ENCODE results near the gene CYB5RL. TPM values are rescaled to one million over a fixed set of nuclear protein-coding genes. Genes with fewer than 3 reads are reported as not detected.

CYB5RL gene
- total and polyA plus RNA-seq, 2 donors from 2014 or later, result 3.9 to 8.1 TPM

- Histone ChIP-seq H3K27me3 (ENCODE audit: control insufficient read depth, insufficient read depth, low read length) (no peaks in the 10 kb centered on the region), H3K9ac (ENCODE audit: low read length in 3 of 3) (peak overlapping the region in 1 of 3 donors; percentile 3), H3K4me1 (ENCODE audit: control insufficient read depth in 2 of 3, insufficient read depth in 2 of 3, low read depth in 1 of 3, low read length in 3 of 3) (peaks cover 0 to 4% (median 0%) of the 10 kb centered on the region in 3 donors), H3K9me3 (ENCODE audit: control insufficient read depth in 2 of 3, insufficient read depth in 1 of 3, low read length in 3 of 3) (no peaks in the 10 kb centered on the region), H3K27ac (ENCODE audit: low read depth in 2 of 2, low read length in 2 of 2) (no peak overlapping the region), H3K36me3 (ENCODE audit: control insufficient read depth in 2 of 3, insufficient read depth in 3 of 3, low read length in 3 of 3) (peaks cover 0 to 6% (median 2%) of the 10 kb centered on the region in 3 donors), H3K4me3 (ENCODE audit: low read length in 3 of 3) (no peak overlapping the region)
- DNase-seq, result peak in 4 of 5 donors; percentile 54 to 71 (median 60)
- intact Hi-C loops (cut with DNase I), result no loop called here
- FAIRE-seq, result no peak
- TF ChIP-seq CTCF (IDR thresholded peaks at IDR 0.05; ENCODE audit: borderline replicate concordance, extremely low read depth, insufficient read depth), result no peak
Measured at GRCh38 chr1:54227891-54228310, 28.1 kb upstream of the CYB5RL start.

GRCh38 chr1:54227091-54227602, 27.3 kb upstream of the CYB5RL start:
- TF ChIP-seq CTCF (IDR thresholded peaks at IDR 0.05; ENCODE audit: borderline replicate concordance, extremely low read depth, insufficient read depth), result no peak
- Histone ChIP-seq H3K9me3 (ENCODE audit: control insufficient read depth in 2 of 3, insufficient read depth in 1 of 3, low read length in 3 of 3) (no peaks in the 10 kb centered on the region), H3K27me3 (ENCODE audit: control insufficient read depth, insufficient read depth, low read length) (no peaks in the 10 kb centered on the region), H3K27ac (ENCODE audit: low read depth in 2 of 2, low read length in 2 of 2) (no peak overlapping the region), H3K9ac (ENCODE audit: low read length in 3 of 3) (no peak overlapping the region), H3K36me3 (ENCODE audit: control insufficient read depth in 2 of 3, insufficient read depth in 3 of 3, low read length in 3 of 3) (peaks cover 0 to 6% (median 2%) of the 10 kb centered on the region in 3 donors), H3K4me1 (ENCODE audit: control insufficient read depth in 2 of 3, insufficient read depth in 2 of 3, low read depth in 1 of 3, low read length in 3 of 3) (peaks cover 0 to 4% (median 0%) of the 10 kb centered on the region in 3 donors), H3K4me3 (ENCODE audit: low read length in 3 of 3) (no peak overlapping the region)
- DNase-seq (peak in 2 of 5 donors; percentile 22 to 76), FAIRE-seq (no peak)
- intact Hi-C loops (cut with DNase I), result no loop called here

- FAIRE-seq, result no peak
- no peaks in the 10 kb centered on the region for H3K27me3 ChIP-seq (ENCODE audit: control insufficient read depth, insufficient read depth, low read length)
- intact Hi-C loops (cut with DNase I), result no loop called here
- H3K4me1 ChIP-seq (ENCODE audit: control insufficient read depth in 2 of 3, insufficient read depth in 2 of 3, low read depth in 1 of 3, low read length in 3 of 3), result peaks cover 0 to 4% (median 0%) of the 10 kb centered on the region in 3 donors
- peaks cover 1 to 6% (median 1%) of the 10 kb centered on the region in 3 donors for H3K36me3 ChIP-seq (ENCODE audit: control insufficient read depth in 2 of 3, insufficient read depth in 3 of 3, low read length in 3 of 3)
- no peaks in the 10 kb centered on the region for H3K9me3 ChIP-seq (ENCODE audit: control insufficient read depth in 2 of 3, insufficient read depth in 1 of 3, low read length in 3 of 3)
- DNase-seq, result no peak
- TF ChIP-seq CTCF (IDR thresholded peaks at IDR 0.05; ENCODE audit: borderline replicate concordance, extremely low read depth, insufficient read depth), result no peak
- H3K4me3 ChIP-seq (ENCODE audit: low read length in 3 of 3), result no peak overlapping the region
- H3K9ac ChIP-seq (ENCODE audit: low read length in 3 of 3), result no peak overlapping the region
- no peak overlapping the region for H3K27ac ChIP-seq (ENCODE audit: low read depth in 2 of 2, low read length in 2 of 2)
Measured at GRCh38 chr1:54225986-54226559, 26.2 kb upstream of the CYB5RL start.

All from kidney (tissue), 14 donors.